ENCODE measurements around the gene NHLRC2. TPM values are rescaled to one million over a fixed set of nuclear protein-coding genes. Genes with fewer than 3 reads are reported as not detected.

NHLRC2 gene
- total and polyA plus RNA-seq, 5 donors from 2014 or later = 3.9 to 13.0 (median 7.2) TPM

DNA sequence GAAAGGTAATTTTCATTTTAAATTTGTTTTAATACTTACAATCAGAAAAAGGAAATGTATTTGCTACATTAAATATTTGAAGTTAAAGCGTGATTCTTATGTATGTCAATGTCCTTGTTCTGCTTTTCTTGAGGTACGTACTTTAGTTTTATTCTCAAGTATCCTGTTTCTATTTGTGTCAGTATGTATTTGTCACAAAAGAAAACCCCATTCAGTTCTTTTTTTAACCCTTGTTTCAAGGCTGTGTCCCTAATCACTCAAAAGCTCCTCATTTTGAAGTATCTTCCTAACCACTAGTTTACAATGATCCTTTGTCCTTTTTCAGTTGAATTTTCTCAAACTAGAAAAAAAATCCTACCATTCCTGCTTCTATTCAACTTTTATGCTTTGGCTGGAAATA lies 25.2 kb downstream of the NHLRC2 start:
- ATAC-seq (ENCODE audit: low read depth in 2 of 2) (no peak), DNase-seq (no peak)
- Mint-ChIP-seq H3K4me1 (peaks cover 13 to 37% (median 20%) of the 10 kb centered on the region in 4 donors), H3K4me3 (no peak overlapping the region), H3K27ac (no peak overlapping the region), H3K9me3 (peaks cover 0 to 4% (median 0%) of the 10 kb centered on the region in 7 donors), H3K27me3 (no peaks in the 10 kb centered on the region), H3K36me3 (peaks cover 36% of the 10 kb centered on the region)
- Histone ChIP-seq H3K4me1 (ENCODE audit: control insufficient read depth, insufficient read depth, low read length, poor library complexity, severe bottlenecking) (peaks cover 3% of the 10 kb centered on the region), H3K27ac (ENCODE audit: insufficient read depth, low read length, poor library complexity, severe bottlenecking) (no peak overlapping the region), H3K27me3 (ENCODE audit: control insufficient read depth, insufficient read depth, low read length) (no peaks in the 10 kb centered on the region), H3K4me3 (ENCODE audit: low read depth, low read length) (no peak overlapping the region), H3K9me3 (ENCODE audit: control insufficient read depth in 2 of 2, low read length in 2 of 2) (no peaks in the 10 kb centered on the region), H3K36me3 (ENCODE audit: control insufficient read depth, insufficient read depth, low read length) (peaks cover 21% of the 10 kb centered on the region)

DNA sequence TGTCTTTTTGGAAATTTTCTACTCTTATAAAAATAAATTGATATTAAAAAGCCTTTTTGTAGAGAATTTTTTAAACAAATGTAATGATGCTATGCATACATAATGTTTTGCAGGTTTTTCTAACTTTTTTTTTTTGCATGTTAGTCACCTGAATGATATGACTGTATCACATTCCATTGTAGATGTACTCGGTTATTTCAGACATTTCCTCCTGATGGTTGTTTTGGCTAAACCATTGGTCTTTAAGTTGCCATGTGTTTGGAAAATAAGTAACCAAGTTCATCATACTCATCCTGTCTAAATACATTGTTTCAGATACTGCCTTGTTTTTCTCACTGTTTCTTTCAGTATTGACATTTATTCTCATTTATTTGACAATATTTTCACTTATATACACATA lies 25.8 kb downstream of the NHLRC2 start:
- H3K36me3 ChIP-seq (ENCODE audit: control insufficient read depth, insufficient read depth, low read length) = peaks cover 22% of the 10 kb centered on the region
- H3K27me3 ChIP-seq (ENCODE audit: control insufficient read depth, insufficient read depth, low read length) = no peaks in the 10 kb centered on the region
- H3K4me1 ChIP-seq (ENCODE audit: control insufficient read depth, insufficient read depth, low read length, poor library complexity, severe bottlenecking) = peaks cover 3% of the 10 kb centered on the region
- DNase-seq (no peak), ATAC-seq (ENCODE audit: low read depth in 2 of 2) (no peak)
- H3K9me3 ChIP-seq (ENCODE audit: control insufficient read depth in 2 of 2, low read length in 2 of 2) = no peaks in the 10 kb centered on the region
- H3K4me3 ChIP-seq (ENCODE audit: low read depth, low read length) = no peak overlapping the region
- peaks cover 0 to 2% (median 0%) of the 10 kb centered on the region in 7 donors for H3K9me3 Mint-ChIP-seq
- H3K4me3 Mint-ChIP-seq = no peak overlapping the region
- no peak overlapping the region for H3K27ac Mint-ChIP-seq
- H3K27ac ChIP-seq (ENCODE audit: insufficient read depth, low read length, poor library complexity, severe bottlenecking) = no peak overlapping the region
- H3K27me3 Mint-ChIP-seq = no peaks in the 10 kb centered on the region
- peaks cover 9 to 34% (median 16%) of the 10 kb centered on the region in 4 donors for H3K4me1 Mint-ChIP-seq
- H3K36me3 Mint-ChIP-seq = peaks cover 38% of the 10 kb centered on the region

DNA sequence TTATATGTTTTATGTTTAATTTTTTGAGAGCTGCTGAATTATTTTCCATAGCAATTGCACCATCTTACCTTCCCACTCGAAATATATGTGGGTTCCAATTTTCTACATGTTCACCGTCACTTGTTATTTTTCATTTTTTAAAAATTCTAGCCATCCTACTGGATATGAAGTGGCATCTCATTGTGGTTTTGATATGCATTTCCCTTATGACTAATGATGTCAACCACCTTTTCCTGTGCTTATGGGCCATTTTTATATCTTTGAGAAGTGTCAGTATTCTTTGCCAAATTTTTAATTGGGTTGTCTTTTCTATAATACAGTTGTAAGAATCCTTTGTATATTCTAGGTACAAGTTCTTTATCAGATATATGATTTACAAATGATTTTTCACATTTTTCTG lies 27.8 kb downstream of the NHLRC2 start:
- Mint-ChIP-seq H3K27ac (no peak overlapping the region), H3K4me3 (no peak overlapping the region), H3K4me1 (peaks cover 4 to 35% (median 14%) of the 10 kb centered on the region in 4 donors), H3K9me3 (no peaks in the 10 kb centered on the region), H3K27me3 (no peaks in the 10 kb centered on the region), H3K36me3 (peaks cover 56% of the 10 kb centered on the region)
- no peak overlapping the region for H3K4me3 ChIP-seq (ENCODE audit: low read depth, low read length)
- H3K27ac ChIP-seq (ENCODE audit: insufficient read depth, low read length, poor library complexity, severe bottlenecking) = no peak overlapping the region
- peaks cover 3% of the 10 kb centered on the region for H3K4me1 ChIP-seq (ENCODE audit: control insufficient read depth, insufficient read depth, low read length, poor library complexity, severe bottlenecking)
- no peak for ATAC-seq (ENCODE audit: low read depth in 2 of 2)
- no peaks in the 10 kb centered on the region for H3K9me3 ChIP-seq (ENCODE audit: control insufficient read depth in 2 of 2, low read length in 2 of 2)
- peaks cover 19% of the 10 kb centered on the region for H3K36me3 ChIP-seq (ENCODE audit: control insufficient read depth, insufficient read depth, low read length)
- H3K27me3 ChIP-seq (ENCODE audit: control insufficient read depth, insufficient read depth, low read length) = no peaks in the 10 kb centered on the region
- no peak for DNase-seq

DNA sequence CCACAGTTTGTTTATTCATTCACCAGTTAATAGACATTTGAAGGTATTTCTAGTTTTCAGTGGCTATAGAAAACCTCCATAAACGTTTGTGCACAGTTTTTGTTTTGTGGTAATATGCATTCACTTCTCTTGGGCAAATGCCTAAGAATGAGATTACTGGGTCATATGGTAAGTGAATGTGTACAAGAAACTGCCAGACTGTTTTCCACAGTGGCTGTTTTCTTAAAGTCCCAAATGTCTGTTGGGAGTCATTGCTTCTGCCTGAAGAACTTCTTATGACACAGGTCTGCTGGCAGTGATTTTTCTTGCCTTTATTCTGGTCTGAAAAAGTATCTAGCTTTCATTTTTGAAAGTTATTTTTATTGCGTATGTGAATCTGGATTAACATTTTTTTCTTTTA lies 35.5 kb downstream of the NHLRC2 start:
- no peak for DNase-seq
- Histone ChIP-seq H3K36me3 (ENCODE audit: control insufficient read depth, insufficient read depth, low read length) (peaks cover 20% of the 10 kb centered on the region), H3K27me3 (ENCODE audit: control insufficient read depth, insufficient read depth, low read length) (no peaks in the 10 kb centered on the region), H3K9me3 (ENCODE audit: control insufficient read depth in 2 of 2, low read length in 2 of 2) (no peaks in the 10 kb centered on the region), H3K27ac (ENCODE audit: insufficient read depth, low read length, poor library complexity, severe bottlenecking) (no peak overlapping the region), H3K4me3 (ENCODE audit: low read depth, low read length) (no peak overlapping the region), H3K4me1 (ENCODE audit: control insufficient read depth, insufficient read depth, low read length, poor library complexity, severe bottlenecking) (no peaks in the 10 kb centered on the region)
- no peaks in the 10 kb centered on the region for H3K27me3 Mint-ChIP-seq
- no peak for ATAC-seq (ENCODE audit: low read depth in 2 of 2)
- H3K9me3 Mint-ChIP-seq = peaks cover 0 to 4% (median 0%) of the 10 kb centered on the region in 7 donors
- no peak overlapping the region for H3K27ac Mint-ChIP-seq
- H3K36me3 Mint-ChIP-seq = peaks cover 55% of the 10 kb centered on the region
- no peak overlapping the region for H3K4me3 Mint-ChIP-seq
- H3K4me1 Mint-ChIP-seq = peaks cover 2 to 21% (median 4%) of the 10 kb centered on the region in 4 donors

DNA sequence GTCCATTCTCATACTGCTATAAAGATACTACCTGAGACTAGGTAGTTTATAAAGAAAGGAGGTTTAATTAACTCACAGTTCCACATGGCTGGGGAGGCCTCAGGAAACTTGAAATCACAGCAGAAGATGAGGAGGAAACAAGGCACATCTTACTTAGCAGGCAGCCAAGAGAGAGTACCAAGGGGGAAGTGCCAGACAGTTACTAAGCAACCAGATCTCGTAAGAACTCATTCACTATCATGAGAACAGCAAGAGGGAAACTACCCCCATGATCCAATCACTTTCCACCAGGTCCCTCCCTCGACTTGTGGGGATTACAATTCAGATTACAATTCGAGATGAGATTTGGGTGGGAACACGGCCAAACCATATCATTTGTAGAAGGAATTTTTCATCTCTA lies 36.3 kb downstream of the NHLRC2 start:
- H3K27me3 ChIP-seq (ENCODE audit: control insufficient read depth, insufficient read depth, low read length) = no peaks in the 10 kb centered on the region
- H3K4me3 ChIP-seq (ENCODE audit: low read depth, low read length) = no peak overlapping the region
- ATAC-seq (ENCODE audit: low read depth in 2 of 2) (no peak), DNase-seq (no peak)
- no peaks in the 10 kb centered on the region for H3K4me1 ChIP-seq (ENCODE audit: control insufficient read depth, insufficient read depth, low read length, poor library complexity, severe bottlenecking)
- Mint-ChIP-seq H3K9me3 (peaks cover 0 to 4% (median 0%) of the 10 kb centered on the region in 7 donors), H3K4me1 (peaks cover 2 to 13% (median 4%) of the 10 kb centered on the region in 4 donors), H3K27me3 (no peaks in the 10 kb centered on the region), H3K4me3 (no peak overlapping the region), H3K36me3 (peaks cover 55% of the 10 kb centered on the region), H3K27ac (peak overlapping the region in 1 of 3 donors; percentile 61)
- no peak overlapping the region for H3K27ac ChIP-seq (ENCODE audit: insufficient read depth, low read length, poor library complexity, severe bottlenecking)
- peaks cover 25% of the 10 kb centered on the region for H3K36me3 ChIP-seq (ENCODE audit: control insufficient read depth, insufficient read depth, low read length)
- H3K9me3 ChIP-seq (ENCODE audit: control insufficient read depth in 2 of 2, low read length in 2 of 2) = no peaks in the 10 kb centered on the region

DNA sequence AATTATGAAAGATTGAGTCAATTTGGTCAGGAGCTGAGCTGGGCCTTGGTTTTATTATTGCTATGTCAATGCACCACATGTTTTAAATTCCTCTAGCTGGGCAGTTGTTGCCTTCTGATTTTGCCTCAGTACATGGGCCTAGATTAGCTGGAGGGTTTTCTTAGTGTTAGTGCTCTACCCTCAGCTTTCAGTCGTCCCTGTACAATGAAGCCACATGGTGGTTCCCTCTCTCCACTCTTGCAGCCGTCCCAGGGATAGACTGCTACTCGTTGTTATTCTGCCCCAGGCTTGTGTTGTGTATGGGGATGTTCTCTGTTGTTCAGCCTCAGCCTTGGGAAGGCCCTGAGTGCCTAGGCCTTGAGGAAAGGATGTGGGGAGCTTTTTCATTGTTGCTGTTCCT lies 37.0 kb downstream of the NHLRC2 start:
- Mint-ChIP-seq H3K36me3 (peaks cover 48% of the 10 kb centered on the region), H3K27me3 (no peaks in the 10 kb centered on the region), H3K27ac (no peak overlapping the region), H3K4me1 (peaks cover 2 to 11% (median 4%) of the 10 kb centered on the region in 4 donors), H3K9me3 (peaks cover 0 to 4% (median 0%) of the 10 kb centered on the region in 7 donors), H3K4me3 (no peak overlapping the region)
- Histone ChIP-seq H3K9me3 (ENCODE audit: control insufficient read depth in 2 of 2, low read length in 2 of 2) (no peaks in the 10 kb centered on the region), H3K27me3 (ENCODE audit: control insufficient read depth, insufficient read depth, low read length) (no peaks in the 10 kb centered on the region), H3K36me3 (ENCODE audit: control insufficient read depth, insufficient read depth, low read length) (peaks cover 25% of the 10 kb centered on the region), H3K4me1 (ENCODE audit: control insufficient read depth, insufficient read depth, low read length, poor library complexity, severe bottlenecking) (no peaks in the 10 kb centered on the region), H3K27ac (ENCODE audit: insufficient read depth, low read length, poor library complexity, severe bottlenecking) (no peak overlapping the region), H3K4me3 (ENCODE audit: low read depth, low read length) (no peak overlapping the region)
- ATAC-seq (ENCODE audit: low read depth in 2 of 2) (no peak), DNase-seq (no peak)

DNA sequence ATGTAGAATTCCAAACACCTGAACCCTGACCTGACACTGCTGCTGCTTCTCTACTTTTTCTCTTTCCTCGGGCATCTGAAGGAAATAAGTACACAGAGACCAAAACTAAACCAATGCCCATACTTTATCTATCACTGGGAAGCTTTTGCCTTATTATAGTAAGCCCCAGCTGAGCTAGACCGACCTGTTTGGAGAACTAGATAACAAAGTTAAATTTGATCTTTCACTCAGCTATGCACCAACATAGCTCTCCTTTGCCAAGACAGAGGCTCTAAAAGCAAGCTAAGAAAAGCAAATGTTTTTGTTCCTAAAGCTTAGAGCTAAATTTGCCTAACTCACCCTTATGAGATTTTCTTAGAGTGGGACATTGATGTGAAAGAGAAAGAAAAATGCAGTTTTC lies 39.1 kb downstream of the NHLRC2 start:
- Mint-ChIP-seq H3K9me3 (peaks cover 0 to 4% (median 0%) of the 10 kb centered on the region in 7 donors), H3K4me3 (no peak overlapping the region), H3K4me1 (peaks cover 2 to 11% (median 6%) of the 10 kb centered on the region in 4 donors), H3K27me3 (no peaks in the 10 kb centered on the region), H3K27ac (no peak overlapping the region), H3K36me3 (peaks cover 36% of the 10 kb centered on the region)
- Histone ChIP-seq H3K27ac (ENCODE audit: insufficient read depth, low read length, poor library complexity, severe bottlenecking) (no peak overlapping the region), H3K4me1 (ENCODE audit: control insufficient read depth, insufficient read depth, low read length, poor library complexity, severe bottlenecking) (no peaks in the 10 kb centered on the region), H3K4me3 (ENCODE audit: low read depth, low read length) (no peak overlapping the region), H3K9me3 (ENCODE audit: control insufficient read depth in 2 of 2, low read length in 2 of 2) (no peaks in the 10 kb centered on the region), H3K36me3 (ENCODE audit: control insufficient read depth, insufficient read depth, low read length) (peaks cover 31% of the 10 kb centered on the region), H3K27me3 (ENCODE audit: control insufficient read depth, insufficient read depth, low read length) (no peaks in the 10 kb centered on the region)
- no peak for ATAC-seq (ENCODE audit: low read depth in 2 of 2)
- DNase-seq = no peak

DNA sequence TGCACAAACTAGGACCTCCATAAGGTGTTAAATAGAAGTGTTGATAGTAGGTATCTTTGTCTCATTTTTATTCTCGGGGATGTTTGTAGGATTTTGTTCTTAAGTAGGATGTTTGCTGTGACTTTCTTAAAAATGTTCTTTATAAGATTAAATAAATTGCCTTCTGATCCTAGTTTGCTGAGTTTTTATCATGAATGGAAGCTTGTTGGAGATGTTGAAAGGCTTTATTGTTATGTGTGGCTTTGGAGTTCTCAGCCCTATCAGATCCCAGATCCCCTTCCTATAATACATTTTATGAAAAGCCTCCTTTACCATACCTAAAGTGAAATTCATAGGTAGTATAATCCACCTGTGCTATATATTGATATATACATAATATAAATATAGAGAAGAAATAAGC lies 40.1 kb downstream of the NHLRC2 start:
- DNase-seq (no peak), ATAC-seq (ENCODE audit: low read depth in 2 of 2) (no peak)
- no peaks in the 10 kb centered on the region for H3K27me3 ChIP-seq (ENCODE audit: control insufficient read depth, insufficient read depth, low read length)
- H3K27ac Mint-ChIP-seq = no peak overlapping the region
- no peaks in the 10 kb centered on the region for H3K4me1 ChIP-seq (ENCODE audit: control insufficient read depth, insufficient read depth, low read length, poor library complexity, severe bottlenecking)
- no peak overlapping the region for H3K4me3 Mint-ChIP-seq
- H3K4me3 ChIP-seq (ENCODE audit: low read depth, low read length) = no peak overlapping the region
- H3K4me1 Mint-ChIP-seq = peaks cover 2 to 11% (median 6%) of the 10 kb centered on the region in 4 donors
- H3K36me3 ChIP-seq (ENCODE audit: control insufficient read depth, insufficient read depth, low read length) = peaks cover 34% of the 10 kb centered on the region
- H3K36me3 Mint-ChIP-seq = peaks cover 42% of the 10 kb centered on the region
- no peaks in the 10 kb centered on the region for H3K9me3 ChIP-seq (ENCODE audit: control insufficient read depth in 2 of 2, low read length in 2 of 2)
- H3K9me3 Mint-ChIP-seq = peaks cover 0 to 4% (median 0%) of the 10 kb centered on the region in 7 donors
- H3K27me3 Mint-ChIP-seq = no peaks in the 10 kb centered on the region
- no peak overlapping the region for H3K27ac ChIP-seq (ENCODE audit: insufficient read depth, low read length, poor library complexity, severe bottlenecking)

Measured in CD4-positive, CD25-positive, alpha-beta regulatory T cell (primary cell).